ENCODE results near the gene SCN3A.

GRCh38 chr2:165081276-165081675 is 122.6 kb downstream of the SCN3A start:
- TF ChIP-seq CTCF (IDR thresholded peaks at IDR 0.05; ENCODE audit: borderline replicate concordance, extremely low read depth, low read length, poor library complexity, severe bottlenecking) = no peak
- no peak for TF ChIP-seq EZH2 (IDR thresholded peaks at IDR 0.05; ENCODE audit: borderline replicate concordance, low read depth, low read length, severe bottlenecking)

All from DND-41 (cell line).